ENCODE results near the gene ENG.

The ENG gene

GRCh38 chr9:127776195-127776923 is 78.1 kb downstream of the ENG start:
- no peak for DNase-seq (ENCODE audit: low spot score)

GRCh38 chr9:127773981-127774380 is 80.5 kb downstream of the ENG start:
- DNase-seq (ENCODE audit: low spot score): no peak

- no peak for DNase-seq (ENCODE audit: low spot score)
These were observed 81.2 kb downstream of the ENG start for GRCh38 chr9:127773272-127773671.

GRCh38 chr9:127772603-127773002 is 81.9 kb downstream of the ENG start:
- no peak for DNase-seq (ENCODE audit: low spot score)

GRCh38 chr9:127771570-127772189 is 82.8 kb downstream of the ENG start:
- DNase-seq (ENCODE audit: low spot score): no peak

- peak; percentile 93 for DNase-seq (ENCODE audit: low spot score)
These were observed 83.4 kb downstream of the ENG start for GRCh38 chr9:127770905-127771569.

GRCh38 chr9:127770583-127770904 is 83.9 kb downstream of the ENG start:
- DNase-seq (ENCODE audit: low spot score): no peak

GRCh38 chr9:127769929-127770582 is 84.4 kb downstream of the ENG start:
- DNase-seq (ENCODE audit: low spot score): no peak

GRCh38 chr9:127769101-127769500 is 85.4 kb downstream of the ENG start:
- DNase-seq (ENCODE audit: low spot score): no peak

- no peak for DNase-seq (ENCODE audit: low spot score)
These were observed 85.8 kb downstream of the ENG start for GRCh38 chr9:127768698-127769097.

GRCh38 chr9:127767909-127768331 is 86.5 kb downstream of the ENG start:
- DNase-seq (ENCODE audit: low spot score): no peak

GRCh38 chr9:127767410-127767809 is 87.0 kb downstream of the ENG start:
- no peak for DNase-seq (ENCODE audit: low spot score)

GRCh38 chr9:127765418-127765817 is 89.0 kb downstream of the ENG start:
- no peak for DNase-seq (ENCODE audit: low spot score)

Data from HuH-7 (cell line).